Measurements from ENCODE around the gene CCNF. TPM values are rescaled to one million over a fixed set of nuclear protein-coding genes. Genes with fewer than 3 reads are reported as not detected.
A peak's percentile ranks its signal among the peaks of the same experiment; 100 is the strongest.

CCNF gene
- polyA plus RNA-seq, 3 donors: 1.0 to 1.4 (median 1.4) TPM

DNA sequence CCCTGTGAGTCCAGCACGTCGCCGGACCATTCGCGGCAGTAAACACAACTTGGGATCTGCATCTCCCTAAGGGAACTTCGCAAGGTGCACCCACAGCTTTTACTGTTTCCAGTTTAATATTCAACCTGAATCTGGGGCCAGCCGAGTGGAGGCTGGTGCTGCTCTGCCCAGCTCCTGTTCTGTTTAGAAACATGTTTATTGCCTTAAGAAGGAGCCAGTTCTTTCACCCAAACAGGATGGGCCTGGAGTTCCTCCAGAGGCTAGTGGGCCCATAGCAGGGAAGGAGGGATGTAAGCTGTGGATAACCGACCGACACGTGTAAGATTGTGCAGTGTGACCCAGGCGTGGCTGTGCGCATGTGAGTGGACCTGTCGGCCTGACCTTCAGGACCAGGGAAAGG lies 63.0 kb downstream of the CCNF start:
- H3K27ac ChIP-seq (ENCODE audit: low read depth, low read length): no peak overlapping the region
- WGBS, 3 donors: 39 to 94% (median 89%) methylated on average over 13 of the region's 13 CpGs

DNA sequence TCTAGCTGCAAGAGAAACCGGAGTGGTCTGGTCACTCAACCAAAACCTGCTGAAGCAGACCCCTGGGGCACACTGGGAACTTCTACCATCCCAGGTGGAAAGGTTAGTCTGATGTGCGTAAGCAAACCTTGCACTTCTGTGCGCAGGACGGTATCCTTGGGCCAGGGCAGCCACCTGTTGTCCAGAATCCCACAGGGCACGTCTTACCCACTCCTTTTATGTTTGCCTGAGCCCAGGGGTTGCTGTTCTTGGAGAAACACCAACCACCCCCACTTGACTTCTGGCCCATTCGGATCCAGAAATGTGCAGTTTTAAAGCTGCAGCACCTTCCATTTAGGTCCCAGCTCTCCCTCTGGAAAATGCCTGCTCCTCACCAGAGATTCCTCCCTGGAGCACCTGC lies 64.4 kb downstream of the CCNF start:
- H3K27ac ChIP-seq (ENCODE audit: low read depth, low read length): no peak overlapping the region
- 72 to 92% (median 85%) methylated on average over 6 of the region's 6 CpGs for WGBS, 3 donors

DNA sequence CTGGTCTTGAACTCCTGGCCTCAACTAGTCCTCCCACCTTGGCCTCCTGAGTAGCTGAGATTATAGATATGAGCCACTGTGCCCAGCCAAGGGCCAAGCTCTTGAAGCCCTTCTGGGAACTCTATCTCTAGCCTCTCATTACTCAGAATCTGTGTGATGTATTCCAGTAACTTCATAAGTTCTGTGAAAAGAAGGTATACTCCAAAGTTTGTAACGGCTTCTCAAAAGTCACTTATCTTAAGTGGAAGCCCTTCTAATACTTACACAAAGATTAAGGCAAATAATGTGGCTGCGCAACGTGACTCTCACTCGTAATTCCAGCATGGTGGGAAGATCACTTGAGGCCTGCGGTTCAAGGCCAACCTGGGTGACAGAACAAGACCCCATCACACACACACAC lies 65.4 kb downstream of the CCNF start:
- H3K27ac ChIP-seq (ENCODE audit: low read depth, low read length): no peak overlapping the region
- WGBS, 3 donors: 90 to 94% (median 91%) methylated on average over 5 of the region's 5 CpGs

DNA sequence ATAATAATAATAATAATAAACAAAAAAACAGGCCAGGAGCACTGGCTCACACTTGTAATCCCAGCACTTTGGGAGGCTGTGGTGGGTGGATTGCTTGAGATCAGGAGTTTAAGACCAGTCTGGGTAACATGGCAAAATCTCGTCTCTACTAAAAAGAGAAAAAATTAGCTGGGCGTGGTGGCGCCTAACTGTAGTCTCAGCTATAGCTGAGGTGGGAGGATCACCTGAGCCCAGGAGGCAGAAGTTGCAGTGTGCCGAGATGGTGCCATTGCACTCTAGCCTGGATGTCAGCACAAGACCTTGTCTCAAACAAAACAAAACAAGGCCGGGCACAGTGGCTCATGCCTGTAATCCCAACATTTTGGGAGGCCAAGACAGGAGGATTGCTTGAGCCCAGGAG lies 65.8 kb downstream of the CCNF start:
- H3K27ac ChIP-seq (ENCODE audit: low read depth, low read length): no peak overlapping the region
- whole genome bisulfite sequencing, 3 donors: 93 to 94% (median 94%) methylated on average over 5 of the region's 5 CpGs

DNA sequence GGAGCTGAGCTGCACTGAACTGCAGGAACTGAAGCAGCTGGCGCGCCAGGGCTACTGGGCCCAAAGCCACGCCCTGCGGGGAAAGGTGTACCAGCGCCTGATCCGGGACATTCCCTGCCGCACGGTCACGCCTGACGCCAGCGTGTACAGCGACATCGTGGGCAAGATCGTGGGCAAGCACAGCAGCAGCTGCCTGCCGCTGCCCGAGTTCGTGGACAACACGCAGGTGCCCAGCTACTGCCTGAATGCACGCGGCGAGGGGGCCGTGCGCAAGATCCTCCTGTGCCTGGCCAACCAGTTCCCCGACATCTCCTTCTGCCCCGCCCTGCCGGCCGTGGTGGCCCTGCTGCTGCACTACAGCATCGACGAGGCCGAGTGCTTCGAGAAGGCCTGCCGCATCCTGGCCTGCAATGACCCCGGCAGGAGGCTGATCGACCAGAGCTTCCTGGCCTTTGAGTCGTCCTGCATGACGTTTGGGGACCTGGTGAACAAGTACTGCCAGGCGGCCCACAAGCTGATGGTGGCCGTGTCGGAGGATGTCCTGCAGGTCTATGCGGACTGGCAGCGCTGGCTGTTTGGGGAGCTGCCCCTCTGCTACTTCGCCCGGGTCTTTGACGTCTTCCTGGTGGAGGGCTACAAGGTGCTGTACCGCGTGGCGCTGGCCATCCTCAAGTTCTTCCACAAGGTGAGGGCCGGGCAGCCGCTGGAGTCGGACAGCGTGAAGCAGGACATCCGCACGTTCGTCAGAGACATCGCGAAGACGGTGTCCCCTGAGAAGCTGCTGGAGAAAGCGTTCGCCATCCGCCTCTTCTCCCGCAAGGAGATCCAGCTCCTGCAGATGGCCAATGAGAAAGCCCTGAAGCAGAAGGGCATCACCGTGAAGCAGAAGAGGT lies 67.2 kb downstream of the CCNF start:
- WGBS, 3 donors: 94 to 95% (median 94%) methylated on average over 62 of the region's 62 CpGs

DNA sequence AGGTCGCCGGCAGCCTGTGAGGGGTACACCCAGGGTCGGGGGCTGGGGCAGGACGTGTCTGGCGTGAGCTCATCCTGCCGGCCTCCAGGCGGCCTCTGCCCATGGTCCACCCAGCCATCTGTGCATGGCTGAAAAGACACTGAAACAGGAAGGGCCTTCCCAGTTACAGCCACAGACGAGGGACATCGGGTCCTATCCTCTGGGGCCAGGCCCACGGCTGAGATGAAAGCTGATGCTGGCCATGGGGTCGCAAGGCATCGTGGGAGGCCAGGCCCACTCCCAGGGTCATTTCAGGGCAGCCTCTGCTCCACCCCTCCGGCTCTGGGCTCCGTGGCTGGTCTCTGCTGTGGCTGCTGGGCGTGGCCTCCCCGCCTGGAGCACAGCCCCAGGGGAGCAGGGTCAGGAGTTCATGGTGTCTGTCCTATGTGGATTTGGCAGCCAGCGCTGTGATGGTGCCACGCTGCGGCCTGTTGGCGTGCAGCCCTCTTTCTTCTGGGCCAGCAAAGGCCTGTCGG lies 67.9 kb downstream of the CCNF start:
- WGBS, 3 donors: 49 to 55% (median 54%) methylated on average over 21 of the region's 21 CpGs
- no peak overlapping the region for H3K27ac ChIP-seq (ENCODE audit: low read depth, low read length)

More for the DNA sequence above, 67.2 kb downstream of the CCNF start:
- no peak overlapping the region for H3K27ac ChIP-seq (ENCODE audit: low read depth, low read length)

DNA sequence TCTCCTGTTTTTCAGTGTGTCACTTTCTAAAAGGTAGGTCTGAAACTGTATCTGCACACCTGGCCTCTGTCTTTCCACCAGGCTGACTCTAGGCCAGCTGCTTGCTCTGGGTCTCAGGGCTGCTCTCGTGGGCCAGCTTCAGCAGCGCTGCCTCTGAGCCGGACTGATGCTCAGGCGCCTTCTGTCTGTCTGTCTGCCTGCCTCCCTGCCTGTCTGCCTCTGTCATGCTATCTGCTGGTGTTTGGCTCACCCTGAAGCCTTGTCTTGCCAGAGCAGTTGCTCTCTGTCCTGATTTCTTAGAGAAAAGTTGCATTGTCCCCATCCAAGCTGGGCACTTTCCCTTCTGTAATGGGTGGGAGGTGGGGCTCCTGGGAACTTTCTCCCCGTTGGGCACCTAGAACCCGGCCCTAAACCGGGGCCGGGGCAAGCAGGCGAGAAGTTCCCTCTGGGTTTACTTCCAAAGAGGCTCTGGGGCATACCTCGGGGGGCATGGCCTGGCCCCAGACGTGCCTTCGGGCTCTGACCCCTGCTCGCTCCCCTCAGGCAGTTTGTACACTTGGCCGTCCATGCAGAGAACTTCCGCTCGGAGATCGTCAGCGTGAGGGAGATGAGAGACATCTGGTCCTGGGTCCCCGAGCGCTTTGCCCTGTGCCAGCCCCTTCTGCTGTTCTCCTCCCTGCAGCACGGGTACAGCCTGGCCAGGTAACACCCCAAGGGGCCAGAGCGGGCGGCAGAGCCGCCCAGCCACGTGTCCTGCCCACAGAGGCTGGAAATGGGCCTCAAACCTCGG lies 68.6 kb downstream of the CCNF start:
- no peak overlapping the region for H3K27ac ChIP-seq (ENCODE audit: low read depth, low read length)
- 73 to 89% (median 82%) methylated on average over 26 of the region's 26 CpGs for WGBS, 3 donors

DNA sequence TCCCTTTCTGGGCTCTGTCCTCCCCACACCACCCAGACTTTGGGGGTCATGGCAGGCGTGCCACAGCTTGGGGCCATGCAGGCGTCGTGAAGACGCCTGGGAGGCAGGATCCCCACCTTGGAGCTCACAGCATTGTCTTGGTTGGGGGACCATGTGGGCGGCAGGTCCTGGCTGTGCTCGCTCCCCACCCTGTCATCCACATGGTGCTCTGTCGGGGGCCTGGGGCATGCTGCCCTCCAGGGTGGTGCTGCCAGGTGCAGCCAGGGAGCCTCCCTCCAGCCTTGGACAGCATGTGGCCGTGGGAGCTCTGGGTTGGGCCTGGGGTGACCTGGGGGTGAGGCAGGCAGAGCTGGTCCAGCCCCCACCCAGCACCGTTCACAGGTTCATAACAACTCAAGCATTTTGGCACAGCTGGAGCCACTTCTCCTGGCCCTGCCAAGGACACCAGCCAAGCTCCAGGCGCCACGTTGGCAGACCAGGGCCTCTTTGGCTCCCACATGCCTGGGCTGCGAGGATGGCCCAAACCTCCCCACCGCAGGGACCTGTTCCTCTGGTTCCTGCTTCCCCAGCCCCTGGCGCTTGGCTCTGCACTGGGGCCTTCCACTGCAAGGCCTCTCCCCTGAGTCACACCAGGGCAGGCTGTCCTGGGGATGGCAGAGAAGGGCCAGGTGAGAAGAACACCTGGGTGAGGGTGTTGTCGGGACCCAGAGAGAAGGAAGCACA lies 69.4 kb downstream of the CCNF start:
- 58 to 85% (median 83%) methylated on average over 15 of the region's 15 CpGs for WGBS, 3 donors
- no peak overlapping the region for H3K27ac ChIP-seq (ENCODE audit: low read depth, low read length)

DNA sequence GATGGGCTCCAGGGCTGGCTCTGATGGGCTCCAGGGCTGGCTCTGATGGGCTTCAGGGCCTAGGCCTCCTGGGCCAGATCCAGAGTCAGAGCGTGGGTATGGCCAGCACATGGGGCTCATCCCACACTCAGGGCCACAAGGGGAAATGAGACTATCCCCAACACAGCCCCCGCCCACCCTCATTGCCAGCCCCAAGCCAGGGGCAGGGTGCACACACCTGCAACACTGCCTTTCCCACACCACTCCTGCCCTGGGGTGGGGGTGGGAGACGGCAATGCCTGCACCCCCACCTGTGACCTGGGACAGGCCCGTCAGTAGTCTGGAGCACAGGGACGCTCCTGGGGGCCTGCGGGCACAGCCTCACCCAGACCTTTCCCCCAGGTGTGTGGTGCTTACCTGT lies 70.2 kb downstream of the CCNF start:
- WGBS, 3 donors: 89 to 93% (median 93%) methylated on average over 6 of the region's 6 CpGs
- no peak overlapping the region for H3K27ac ChIP-seq (ENCODE audit: low read depth, low read length)

DNA sequence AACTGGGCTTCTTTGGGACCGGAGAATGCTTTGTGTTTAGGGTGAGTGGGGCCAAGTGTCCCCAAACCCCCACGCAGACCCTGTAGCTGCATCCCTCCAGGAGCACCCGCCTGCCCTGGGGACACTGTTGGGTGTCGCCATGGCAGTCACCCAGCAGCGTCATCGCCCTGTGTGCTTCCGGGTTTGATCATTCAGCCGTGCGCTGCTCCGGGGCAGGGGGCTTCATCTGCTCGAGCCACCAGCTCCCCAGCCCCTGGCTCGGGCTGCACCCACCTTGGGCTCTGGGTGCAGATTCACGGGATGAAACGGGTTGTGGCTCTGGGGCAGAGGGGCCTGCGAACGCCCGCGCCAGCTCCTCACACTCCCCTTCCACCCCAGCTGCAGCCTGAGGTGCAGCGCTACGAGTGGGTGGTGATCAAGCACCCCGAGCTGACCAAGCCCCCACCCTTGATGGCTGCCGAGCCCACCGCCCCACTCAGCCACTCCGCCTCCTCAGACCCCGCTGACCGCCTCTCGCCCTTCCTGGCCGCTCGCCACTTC lies 70.7 kb downstream of the CCNF start:
- whole genome bisulfite sequencing, 3 donors: 90 to 94% (median 91%) methylated on average over 28 to 29 of the region's 29 CpGs
- H3K27ac ChIP-seq (ENCODE audit: low read depth, low read length): no peak overlapping the region

DNA sequence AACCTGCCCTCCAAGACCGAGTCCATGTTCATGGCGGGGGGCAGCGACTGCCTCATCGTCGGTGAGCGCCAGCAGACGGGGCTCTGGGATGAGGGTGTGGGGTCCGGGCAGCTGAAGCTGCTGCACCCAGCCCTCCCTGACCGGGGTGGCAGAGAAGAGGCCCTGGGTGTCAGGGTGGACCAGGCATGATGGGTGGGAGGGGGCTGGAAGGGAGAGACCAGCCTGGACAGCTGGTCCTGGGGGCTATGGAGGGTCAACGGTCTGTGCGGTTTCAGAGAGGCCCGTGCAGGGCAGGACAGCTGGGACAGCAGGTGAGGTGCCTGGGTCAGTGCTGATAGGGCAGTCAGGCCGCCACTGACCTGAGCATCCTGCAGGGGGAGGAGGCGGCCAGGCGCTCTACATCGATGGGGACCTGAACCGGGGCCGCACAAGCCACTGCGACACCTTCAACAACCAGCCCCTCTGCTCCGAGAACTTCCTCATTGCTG lies 71.2 kb downstream of the CCNF start:
- 83 to 87% (median 84%) methylated on average over 20 of the region's 20 CpGs for WGBS, 3 donors
- no peak overlapping the region for H3K27ac ChIP-seq (ENCODE audit: low read depth, low read length)

DNA sequence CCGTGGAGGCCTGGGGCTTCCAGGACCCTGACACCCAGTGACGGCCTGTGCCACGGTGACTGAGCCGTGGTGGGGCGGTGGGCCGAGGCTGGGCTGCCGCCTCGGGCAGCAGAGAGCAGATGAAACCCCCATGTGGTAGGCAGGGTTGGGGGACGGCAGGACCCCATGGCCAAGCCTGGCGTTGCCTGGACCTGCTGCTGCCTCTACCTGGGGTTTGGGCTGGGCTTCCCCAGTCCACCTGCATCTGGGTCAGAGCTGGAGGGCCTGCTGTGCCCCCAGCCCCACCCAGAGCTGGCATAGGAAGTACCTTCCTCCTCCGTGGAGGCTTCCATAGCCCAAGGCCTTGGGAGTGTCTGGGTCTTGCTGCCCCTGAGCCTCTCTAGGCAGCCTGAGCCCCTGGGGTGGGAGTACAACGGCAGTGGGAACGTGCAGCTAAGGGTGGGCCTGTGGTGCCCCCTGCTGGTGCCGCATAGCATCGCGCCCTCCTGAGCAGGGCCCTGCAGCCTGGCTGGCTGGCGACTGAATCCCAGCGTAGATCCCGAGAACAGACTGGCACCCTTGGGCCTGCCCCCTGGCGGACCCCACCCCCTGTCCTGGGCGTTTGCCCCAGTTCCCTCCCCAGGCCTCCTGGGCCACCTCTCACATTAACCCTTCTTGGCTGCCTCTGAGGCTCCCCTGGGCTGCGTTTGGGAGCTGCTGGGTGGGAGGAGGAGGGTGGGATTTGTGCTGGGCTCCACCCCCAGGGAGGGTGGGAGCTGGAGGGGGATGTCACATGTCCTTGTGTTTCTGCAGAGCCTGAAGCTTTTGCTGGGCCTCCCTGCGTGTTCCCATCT lies 71.9 kb downstream of the CCNF start:
- 33 to 39% (median 37%) methylated on average over 23 of the region's 23 CpGs for WGBS, 3 donors
- H3K27ac ChIP-seq (ENCODE audit: low read depth, low read length): no peak overlapping the region

DNA sequence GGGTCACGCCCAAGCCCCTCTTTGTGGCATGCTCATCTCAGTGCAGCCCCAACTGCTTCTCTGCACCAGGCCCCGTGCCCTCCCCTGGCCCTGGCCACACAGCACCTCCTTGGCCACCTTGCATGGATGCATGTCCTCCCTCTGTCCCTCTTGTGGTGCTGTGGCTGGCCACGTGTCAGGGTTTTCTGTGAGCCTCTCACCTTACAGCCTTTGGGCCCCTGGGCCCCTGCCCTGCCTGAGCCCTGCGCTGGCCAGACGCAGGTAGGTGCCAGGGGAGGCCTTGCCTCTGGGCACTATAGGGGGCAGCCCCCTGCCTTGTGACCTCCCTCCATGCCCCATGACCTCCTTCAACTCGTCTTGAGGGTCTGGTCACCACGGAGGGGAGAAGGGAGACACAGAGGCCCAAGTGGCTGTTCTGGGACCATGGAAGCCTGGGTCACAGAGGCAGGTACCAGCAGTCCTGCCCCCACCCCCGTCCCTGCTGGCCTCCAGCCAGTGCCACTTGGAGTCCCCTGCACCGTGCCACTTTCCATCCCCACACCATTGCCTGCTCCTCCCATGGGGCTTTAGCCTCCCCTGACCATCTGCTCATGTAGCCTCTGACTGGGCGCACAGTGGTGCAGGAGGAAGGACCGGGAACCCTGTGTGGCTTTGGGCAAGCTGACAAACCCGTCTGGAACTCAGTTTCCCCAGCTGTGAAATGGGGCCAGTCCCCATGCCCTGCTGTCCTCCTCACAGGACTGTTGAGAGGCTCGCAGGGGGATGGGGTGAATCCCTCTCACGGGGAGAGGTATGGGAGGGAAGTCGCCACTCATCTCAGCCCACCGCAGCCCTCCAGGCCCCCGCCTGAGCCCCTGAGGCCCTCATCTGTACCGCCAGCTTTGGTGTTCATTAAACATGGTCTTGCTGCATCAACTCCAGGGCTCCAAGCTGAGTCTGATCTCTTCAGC lies 73.0 kb downstream of the CCNF start:
- 66 to 75% (median 71%) methylated on average over 17 to 18 of the region's 18 CpGs for WGBS, 3 donors
- no peak overlapping the region for H3K27ac ChIP-seq (ENCODE audit: low read depth, low read length)

DNA sequence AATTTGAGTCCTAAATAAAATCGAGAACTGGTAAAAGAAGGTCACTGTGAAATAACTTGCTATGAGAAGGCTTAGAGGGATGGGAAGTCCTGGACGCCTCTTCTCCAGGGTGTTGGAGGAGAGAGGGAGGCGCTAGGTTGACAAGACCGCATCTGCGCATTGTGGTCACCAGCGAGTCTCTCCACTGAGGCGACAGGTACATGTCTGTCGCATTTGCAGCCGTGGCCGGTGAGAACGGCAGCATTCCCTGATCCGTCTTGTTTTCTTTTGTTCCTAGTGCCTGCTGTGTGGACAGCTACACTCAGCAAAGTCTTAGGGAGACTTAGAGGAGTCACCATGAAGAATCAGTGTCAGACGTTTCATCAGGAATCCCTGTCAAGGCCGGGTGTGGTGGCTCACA lies 76.4 kb downstream of the CCNF start:
- WGBS, 3 donors: 90 to 94% (median 92%) methylated on average over 14 of the region's 14 CpGs
- H3K27ac ChIP-seq (ENCODE audit: low read depth, low read length): no peak overlapping the region

DNA sequence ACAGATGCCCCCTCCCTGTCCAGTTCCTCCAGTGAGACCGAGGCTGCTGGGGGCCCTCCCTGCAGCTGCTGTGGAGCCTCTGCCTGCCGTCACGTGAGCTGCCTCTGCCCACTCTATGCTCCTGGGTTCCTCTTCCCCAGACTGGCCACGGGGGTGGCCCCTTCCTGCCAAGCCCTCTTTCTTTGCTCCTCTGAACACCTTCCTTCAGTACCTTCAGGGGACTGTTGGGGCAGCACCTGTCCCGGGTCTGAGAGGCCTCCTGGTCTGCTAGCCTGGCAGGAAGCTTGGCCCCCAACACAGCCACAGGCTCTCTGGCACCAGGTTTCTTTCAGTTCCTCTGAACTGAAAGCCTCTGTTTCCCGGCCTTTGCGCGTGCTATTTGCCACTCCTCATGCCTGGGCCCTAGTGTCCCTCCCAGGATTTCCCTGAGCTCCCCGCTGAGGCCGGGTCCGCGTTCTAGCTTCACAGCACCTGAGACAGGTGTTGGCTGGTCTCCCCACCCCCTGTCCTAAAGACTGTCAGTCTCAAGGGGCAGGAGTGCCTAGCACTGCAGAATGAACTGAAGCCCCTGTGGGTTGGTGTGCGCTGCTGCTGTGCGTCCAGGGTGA lies 77.9 kb downstream of the CCNF start:
- peak overlapping the region; percentile 73 for H3K27ac ChIP-seq (ENCODE audit: low read depth, low read length)
- 57 to 81% (median 63%) methylated on average over 14 of the region's 14 CpGs for WGBS, 3 donors

DNA sequence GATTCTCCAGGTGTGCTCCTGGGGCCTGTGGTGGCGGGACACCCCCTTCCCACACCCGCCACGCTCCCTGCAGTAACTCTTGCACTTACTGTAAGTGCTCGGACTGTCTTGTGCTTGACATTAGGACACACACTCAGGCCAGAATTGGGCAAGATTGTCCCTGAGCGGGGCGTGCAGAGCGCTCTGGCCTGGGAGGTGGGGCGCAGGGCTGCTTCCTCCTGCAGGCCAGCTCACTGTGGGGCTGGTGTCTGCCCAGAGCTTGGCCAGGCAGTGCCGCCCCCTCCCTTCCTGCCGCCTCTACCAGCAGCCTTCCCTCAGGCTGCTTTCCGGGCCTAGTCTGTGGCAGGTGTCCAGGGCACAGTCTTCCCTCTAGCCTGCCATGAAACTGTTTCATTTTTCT lies 78.4 kb downstream of the CCNF start:
- 50 to 97% (median 50%) methylated on average over 11 of the region's 11 CpGs for WGBS, 3 donors
- no peak overlapping the region for H3K27ac ChIP-seq (ENCODE audit: low read depth, low read length)

Data from adipose tissue (tissue), 3 donors.